HL-60 (cell line): ENCODE results near the gene CLNK.

Source experiments
- DNase-seq, 2 experiments: peaks; one replicate each; pipeline ENCODE4 v3.0.0-alpha.2; 2010 to 2020; ENCODE audit warnings: low read depth in 1 of 2, low spot score in 1 of 2
- H3K27ac ChIP-seq: fragments of 250-450 bp; sonication (Bioruptor Pico); replicated peaks from 2 replicates; pipeline ENCODE4 v1.5.1; 2020; ENCODE audit warnings: mild to moderate bottlenecking, moderate library complexity
- H3K27me3 ChIP-seq: fragments of 250-450 bp; sonication (Bioruptor Pico); 2 replicates; pipeline ENCODE4 v1.5.1; 2021; ENCODE audit warnings: mild to moderate bottlenecking, moderate library complexity; ENCODE audit not compliant: insufficient read depth, poor library complexity, severe bottlenecking
- H3K4me3 ChIP-seq: replicated peaks from 2 replicates; pipeline ENCODE4 v1.5.1; 2011; ENCODE audit warnings: mild to moderate bottlenecking, control low read depth, low read length; ENCODE audit not compliant: insufficient read depth
- GABPA ChIP-seq: IDR thresholded peaks from 2 replicates; pipeline ENCODE4 v1.6.1; 2012; ENCODE audit warnings: low read depth
- POLR2AphosphoS5 ChIP-seq: IDR thresholded peaks from 2 replicates; pipeline ENCODE4 v1.6.1; 2012; ENCODE audit warnings: low read depth
- SPI1 ChIP-seq: IDR thresholded peaks from 2 replicates; pipeline ENCODE4 v1.6.1; 2012; ENCODE audit warnings: low read depth, mild to moderate bottlenecking, borderline replicate concordance
- TF ChIP-seq, protein P1 (sequence below): IDR thresholded peaks from one replicate; pipeline ENCODE4 v1.5.1; 2011; ENCODE audit warnings: low read length, control low read depth, inconsistent platforms; ENCODE audit not compliant: insufficient read depth
- TF ChIP-seq, protein P2 (sequence below): IDR thresholded peaks from 2 replicates; pipeline ENCODE4 v1.6.1; 2012; ENCODE audit warnings: low read depth; ENCODE audit not compliant: insufficient replicate concordance

The CLNK gene

DNA sequence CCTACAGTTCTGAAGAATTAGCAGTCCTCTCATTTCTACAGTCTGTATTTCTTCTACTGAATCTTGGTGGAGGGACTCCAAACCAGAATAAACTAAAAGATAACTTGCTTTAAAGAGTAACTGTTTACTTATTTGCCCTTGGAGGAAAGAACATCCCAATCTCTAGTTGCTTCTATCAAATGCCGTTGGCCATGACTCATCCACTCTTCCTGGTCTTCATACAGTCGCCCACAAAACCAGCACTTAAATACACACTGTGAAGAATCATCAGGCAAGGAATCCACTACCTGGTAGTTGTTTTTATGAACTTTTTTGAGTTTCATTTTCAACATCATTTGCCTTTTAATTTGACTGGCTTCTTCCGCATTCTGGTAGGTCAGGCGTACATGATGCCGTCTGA lies 241.6 kb downstream of the CLNK start:
- Histone ChIP-seq H3K4me3 (no peak overlapping the region), H3K27ac (no peak overlapping the region), H3K27me3 (no peaks in the 10 kb centered on the region)
- TF ChIP-seq GABPA (no peak), POLR2AphosphoS5 (no peak), SPI1 (no peak)
- TF ChIP-seq, protein P1, sequence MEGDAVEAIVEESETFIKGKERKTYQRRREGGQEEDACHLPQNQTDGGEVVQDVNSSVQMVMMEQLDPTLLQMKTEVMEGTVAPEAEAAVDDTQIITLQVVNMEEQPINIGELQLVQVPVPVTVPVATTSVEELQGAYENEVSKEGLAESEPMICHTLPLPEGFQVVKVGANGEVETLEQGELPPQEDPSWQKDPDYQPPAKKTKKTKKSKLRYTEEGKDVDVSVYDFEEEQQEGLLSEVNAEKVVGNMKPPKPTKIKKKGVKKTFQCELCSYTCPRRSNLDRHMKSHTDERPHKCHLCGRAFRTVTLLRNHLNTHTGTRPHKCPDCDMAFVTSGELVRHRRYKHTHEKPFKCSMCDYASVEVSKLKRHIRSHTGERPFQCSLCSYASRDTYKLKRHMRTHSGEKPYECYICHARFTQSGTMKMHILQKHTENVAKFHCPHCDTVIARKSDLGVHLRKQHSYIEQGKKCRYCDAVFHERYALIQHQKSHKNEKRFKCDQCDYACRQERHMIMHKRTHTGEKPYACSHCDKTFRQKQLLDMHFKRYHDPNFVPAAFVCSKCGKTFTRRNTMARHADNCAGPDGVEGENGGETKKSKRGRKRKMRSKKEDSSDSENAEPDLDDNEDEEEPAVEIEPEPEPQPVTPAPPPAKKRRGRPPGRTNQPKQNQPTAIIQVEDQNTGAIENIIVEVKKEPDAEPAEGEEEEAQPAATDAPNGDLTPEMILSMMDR, result no peak
- TF ChIP-seq, protein P2, sequence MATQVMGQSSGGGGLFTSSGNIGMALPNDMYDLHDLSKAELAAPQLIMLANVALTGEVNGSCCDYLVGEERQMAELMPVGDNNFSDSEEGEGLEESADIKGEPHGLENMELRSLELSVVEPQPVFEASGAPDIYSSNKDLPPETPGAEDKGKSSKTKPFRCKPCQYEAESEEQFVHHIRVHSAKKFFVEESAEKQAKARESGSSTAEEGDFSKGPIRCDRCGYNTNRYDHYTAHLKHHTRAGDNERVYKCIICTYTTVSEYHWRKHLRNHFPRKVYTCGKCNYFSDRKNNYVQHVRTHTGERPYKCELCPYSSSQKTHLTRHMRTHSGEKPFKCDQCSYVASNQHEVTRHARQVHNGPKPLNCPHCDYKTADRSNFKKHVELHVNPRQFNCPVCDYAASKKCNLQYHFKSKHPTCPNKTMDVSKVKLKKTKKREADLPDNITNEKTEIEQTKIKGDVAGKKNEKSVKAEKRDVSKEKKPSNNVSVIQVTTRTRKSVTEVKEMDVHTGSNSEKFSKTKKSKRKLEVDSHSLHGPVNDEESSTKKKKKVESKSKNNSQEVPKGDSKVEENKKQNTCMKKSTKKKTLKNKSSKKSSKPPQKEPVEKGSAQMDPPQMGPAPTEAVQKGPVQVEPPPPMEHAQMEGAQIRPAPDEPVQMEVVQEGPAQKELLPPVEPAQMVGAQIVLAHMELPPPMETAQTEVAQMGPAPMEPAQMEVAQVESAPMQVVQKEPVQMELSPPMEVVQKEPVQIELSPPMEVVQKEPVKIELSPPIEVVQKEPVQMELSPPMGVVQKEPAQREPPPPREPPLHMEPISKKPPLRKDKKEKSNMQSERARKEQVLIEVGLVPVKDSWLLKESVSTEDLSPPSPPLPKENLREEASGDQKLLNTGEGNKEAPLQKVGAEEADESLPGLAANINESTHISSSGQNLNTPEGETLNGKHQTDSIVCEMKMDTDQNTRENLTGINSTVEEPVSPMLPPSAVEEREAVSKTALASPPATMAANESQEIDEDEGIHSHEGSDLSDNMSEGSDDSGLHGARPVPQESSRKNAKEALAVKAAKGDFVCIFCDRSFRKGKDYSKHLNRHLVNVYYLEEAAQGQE, result no peak
- DNase-seq, result no peak

DNA sequence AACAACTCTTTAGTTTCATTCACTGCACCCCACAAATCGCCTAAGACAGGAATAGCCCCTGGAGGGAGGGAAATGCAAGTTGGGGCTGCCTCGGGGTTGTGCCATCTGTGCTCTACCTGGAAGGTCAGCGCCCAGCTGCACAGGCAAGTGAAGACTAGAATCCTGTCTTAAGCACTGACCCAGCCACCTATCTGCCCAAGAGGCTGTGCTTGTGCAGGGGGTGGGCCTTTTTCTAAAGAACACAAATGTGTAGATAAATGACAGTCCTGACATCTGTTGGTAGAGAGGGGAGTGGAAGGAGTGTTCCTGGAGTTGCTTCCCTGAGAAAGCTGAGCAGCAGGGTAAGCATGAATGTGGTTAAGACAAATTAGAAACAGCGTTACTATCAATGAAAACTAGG lies 243.1 kb downstream of the CLNK start:
- H3K27me3 ChIP-seq, result no peaks in the 10 kb centered on the region
- H3K27ac ChIP-seq, result no peak overlapping the region
- no peak for DNase-seq
- H3K4me3 ChIP-seq, result no peak overlapping the region
- TF ChIP-seq, protein P1, result no peak
- TF ChIP-seq, protein P2, result no peak
- no peak for TF ChIP-seq POLR2AphosphoS5
- no peak for TF ChIP-seq GABPA
- TF ChIP-seq SPI1, result no peak

DNA sequence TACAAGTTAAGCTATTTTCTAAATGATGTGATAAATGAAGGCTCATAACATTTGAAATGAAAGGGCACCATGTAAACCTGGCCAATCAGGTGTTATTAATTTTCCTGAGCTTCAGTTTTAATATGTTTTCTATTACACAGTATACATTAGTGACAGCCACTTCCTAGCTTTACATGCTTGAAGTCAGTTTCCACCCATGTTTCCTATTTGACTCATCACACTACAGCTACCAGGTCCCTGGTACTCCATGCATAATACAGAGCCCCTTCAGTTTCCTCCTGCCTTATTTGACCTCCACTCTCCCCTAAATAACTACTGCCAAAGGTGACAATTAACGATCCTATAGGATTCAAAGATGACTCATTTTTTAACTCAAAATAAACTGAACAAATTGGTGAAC lies 245.6 kb downstream of the CLNK start:
- H3K27ac ChIP-seq, result no peak overlapping the region
- no peak for DNase-seq
- no peaks in the 10 kb centered on the region for H3K27me3 ChIP-seq
- TF ChIP-seq POLR2AphosphoS5, result no peak
- TF ChIP-seq, protein P1, result no peak
- TF ChIP-seq SPI1, result no peak
- TF ChIP-seq, protein P2, result no peak
- TF ChIP-seq GABPA, result no peak
- no peak overlapping the region for H3K4me3 ChIP-seq
